NCI-H510A treated with DMSO at 0.1 percent for 48 hours (cell line): ENCODE data around the gene MAGI1.

Experiments used
- DNase-seq: peaks from one replicate; lab custom pipeline; 2025; lab: John Stamatoyannopoulos, UW

The MAGI1 gene

GRCh38 chr3:65971293-65972252 is 67.1 kb downstream of the MAGI1 start:
- DNase-seq, result no peak

GRCh38 chr3:65968996-65969395 is 69.7 kb downstream of the MAGI1 start:
- no peak for DNase-seq

- no peak for DNase-seq
These were observed 71.3 kb downstream of the MAGI1 start for GRCh38 chr3:65967451-65967850.

GRCh38 chr3:65964838-65965237 is 73.9 kb downstream of the MAGI1 start:
- no peak for DNase-seq

GRCh38 chr3:65963787-65964677 is 74.7 kb downstream of the MAGI1 start:
- DNase-seq, result no peak

GRCh38 chr3:65961733-65962132 is 77.0 kb downstream of the MAGI1 start:
- DNase-seq, result no peak

GRCh38 chr3:65961128-65961527 is 77.6 kb downstream of the MAGI1 start:
- DNase-seq, result no peak

- no peak for DNase-seq
These were observed 78.6 kb downstream of the MAGI1 start for GRCh38 chr3:65960087-65960486.

GRCh38 chr3:65958216-65958615 is 80.5 kb downstream of the MAGI1 start:
- no peak for DNase-seq

GRCh38 chr3:65955792-65956477 is 82.8 kb downstream of the MAGI1 start:
- no peak for DNase-seq

- DNase-seq, result peak; percentile 26
These were observed 84.6 kb downstream of the MAGI1 start for GRCh38 chr3:65953881-65954733.

GRCh38 chr3:65953301-65953812 is 85.4 kb downstream of the MAGI1 start:
- DNase-seq, result peak; percentile 88

GRCh38 chr3:65952842-65953241 is 85.9 kb downstream of the MAGI1 start:
- no peak for DNase-seq

GRCh38 chr3:65951836-65952505 is 86.7 kb downstream of the MAGI1 start:
- no peak for DNase-seq

GRCh38 chr3:65950340-65951326 is 88.1 kb downstream of the MAGI1 start:
- DNase-seq, result no peak

GRCh38 chr3:65948841-65949573 is 89.7 kb downstream of the MAGI1 start:
- DNase-seq, result no peak

GRCh38 chr3:65946438-65946837 is 92.3 kb downstream of the MAGI1 start:
- peak; percentile 42 for DNase-seq

GRCh38 chr3:65945953-65946352 is 92.8 kb downstream of the MAGI1 start:
- DNase-seq, result no peak
